GM21737 (cell line): ENCODE results near the gene TRAPPC14.
"Not testable (repeated sequence)": the region's sequence is repeated elsewhere in the genome, so short reads cannot be mapped to it uniquely, and the experiment has no call there.

Experiments
- ATAC-seq: cut with Tn5 transposase; IDR thresholded peaks from one replicate; pipeline ENCODE4 v1.9.1; 2021; ENCODE audit warnings: mild to moderate bottlenecking, moderate library complexity; ENCODE audit not compliant: unreplicated experiment

The TRAPPC14 gene

DNA sequence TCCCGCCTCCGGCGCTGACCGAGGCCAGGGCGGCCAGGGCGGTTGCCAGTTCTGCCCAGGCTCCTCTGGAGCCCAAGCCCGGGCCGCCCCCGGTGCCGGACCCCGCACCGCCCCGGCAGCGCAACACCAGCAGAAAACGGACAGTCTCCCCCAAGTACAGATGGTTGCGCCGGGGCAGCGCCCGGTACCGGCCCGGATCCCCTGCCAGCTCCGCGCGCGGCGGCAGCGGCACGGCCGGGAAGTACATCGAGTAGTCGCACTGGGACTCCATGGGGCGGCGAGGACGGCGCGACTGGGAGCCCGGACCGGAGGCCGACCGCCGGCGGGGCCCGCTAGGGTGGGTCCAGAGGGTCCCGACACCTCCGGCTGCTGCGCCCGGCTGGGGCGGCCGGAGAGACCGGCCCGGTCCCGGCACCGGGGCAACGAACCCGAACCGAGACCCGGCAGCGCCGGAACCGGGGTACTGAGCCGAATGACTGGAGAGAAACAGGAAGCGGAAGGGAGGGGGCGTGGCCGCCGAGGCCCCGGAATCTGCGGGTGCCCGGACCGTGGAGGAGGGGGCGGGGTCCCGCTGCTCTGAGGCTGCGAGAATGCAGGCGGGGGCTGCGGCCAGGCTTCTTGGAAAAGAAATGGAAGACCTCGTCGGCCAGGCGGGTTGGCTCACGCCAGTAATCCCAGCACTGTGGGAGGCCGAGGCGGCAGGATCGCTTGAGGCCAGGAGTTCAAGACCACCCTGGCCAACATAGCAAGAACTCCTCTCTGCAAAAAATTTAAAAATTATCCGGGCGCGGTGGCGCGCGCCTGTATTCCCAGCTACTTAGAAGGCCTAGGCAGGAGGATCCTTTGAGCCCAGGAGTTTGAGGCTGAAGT is at the start of gene TRAPPC14:
Gene TRAPPC14, minus strand, starts transcription at position 495 of the 870 bp plus-strand sequence. Its CDS starts 224 bp downstream, at position 271.
- peak; percentile 74 for ATAC-seq

GRCh38 chr7:100204454-100204853 is 45.9 kb upstream of the TRAPPC14 start:
- ATAC-seq: no peak

GRCh38 chr7:100200693-100201092 is 42.2 kb upstream of the TRAPPC14 start:
- ATAC-seq: no peak

DNA sequence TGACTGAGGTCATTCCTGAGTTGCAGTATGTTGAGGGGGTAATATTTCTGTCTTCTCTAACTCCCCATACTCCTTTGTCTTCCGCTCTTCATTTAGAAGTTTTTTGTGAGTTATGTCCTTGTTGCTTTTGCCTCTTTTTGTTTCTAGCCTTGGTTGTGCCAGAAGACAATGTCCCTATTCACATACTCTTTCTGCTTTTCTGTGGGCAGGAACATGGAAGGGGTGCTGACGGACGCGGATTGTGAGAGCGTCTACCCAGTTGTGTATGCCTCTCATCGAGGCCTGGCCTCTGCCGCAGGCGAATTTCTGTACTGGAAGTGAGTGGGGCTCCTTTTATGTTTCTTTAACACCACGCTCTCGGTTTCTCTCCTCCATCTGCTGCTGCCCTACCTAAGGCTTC is 39.7 kb upstream of the TRAPPC14 start:
- no peak for ATAC-seq

DNA sequence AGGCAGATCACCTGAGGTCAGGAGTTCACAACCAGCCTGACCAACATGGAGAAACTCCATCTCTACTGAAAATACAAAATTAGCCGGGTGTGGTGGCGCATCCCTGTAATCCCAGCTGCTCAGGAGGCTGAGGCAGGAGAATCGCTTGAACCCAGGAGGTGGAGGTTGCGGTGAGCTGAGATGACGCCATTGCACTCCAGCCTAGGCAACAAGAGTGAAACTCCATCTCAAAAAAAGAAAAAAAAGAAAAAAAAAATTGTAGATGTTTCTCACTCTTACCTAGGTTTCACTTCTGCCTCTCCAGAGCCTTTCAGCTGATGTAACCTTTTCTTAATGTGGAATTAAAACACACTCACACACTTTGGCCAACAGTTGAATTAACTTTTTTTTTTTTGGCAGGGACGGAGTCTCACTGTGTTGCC is 37.4 kb upstream of the TRAPPC14 start:
- not testable (repeated sequence) for ATAC-seq

DNA sequence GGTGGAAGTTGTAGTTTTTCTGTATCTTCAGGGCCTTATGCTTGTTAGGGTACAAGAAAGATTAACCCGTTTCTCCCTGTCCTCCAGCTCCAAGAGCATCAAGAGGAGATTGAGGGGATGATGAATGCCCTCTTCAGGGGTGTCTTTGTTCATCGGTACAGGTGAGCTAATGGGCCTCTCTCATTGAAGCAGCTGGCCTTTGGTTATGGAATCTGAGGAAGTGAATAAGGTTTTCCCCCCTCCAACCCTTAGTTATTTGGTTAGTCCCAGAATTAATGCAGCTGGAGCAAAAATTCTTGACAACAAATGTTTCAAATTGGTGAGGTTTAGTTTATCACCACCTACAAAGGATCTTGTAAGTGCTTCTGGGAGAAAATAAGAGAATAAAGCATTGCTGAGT is 36.7 kb upstream of the TRAPPC14 start:
- ATAC-seq: no peak

DNA sequence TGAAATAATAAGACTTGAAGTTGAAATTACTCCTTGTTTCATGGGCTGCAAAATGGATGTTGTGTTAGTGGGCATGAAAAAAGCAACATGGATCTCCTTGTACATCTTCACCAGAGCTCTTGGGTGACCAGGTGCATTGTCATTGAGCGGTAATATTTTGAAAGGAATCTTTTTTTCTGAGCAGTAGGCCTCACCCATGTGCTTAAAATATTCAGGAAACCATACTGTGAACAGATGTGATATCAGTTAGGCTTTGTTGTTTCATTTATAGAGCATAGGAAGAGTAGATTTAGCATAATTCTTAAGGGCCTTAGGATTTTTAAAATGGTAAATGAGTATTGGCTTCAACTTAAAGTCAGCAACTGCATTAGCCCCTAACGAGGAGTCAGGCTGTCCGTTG is 34.4 kb upstream of the TRAPPC14 start:
- no peak for ATAC-seq

DNA sequence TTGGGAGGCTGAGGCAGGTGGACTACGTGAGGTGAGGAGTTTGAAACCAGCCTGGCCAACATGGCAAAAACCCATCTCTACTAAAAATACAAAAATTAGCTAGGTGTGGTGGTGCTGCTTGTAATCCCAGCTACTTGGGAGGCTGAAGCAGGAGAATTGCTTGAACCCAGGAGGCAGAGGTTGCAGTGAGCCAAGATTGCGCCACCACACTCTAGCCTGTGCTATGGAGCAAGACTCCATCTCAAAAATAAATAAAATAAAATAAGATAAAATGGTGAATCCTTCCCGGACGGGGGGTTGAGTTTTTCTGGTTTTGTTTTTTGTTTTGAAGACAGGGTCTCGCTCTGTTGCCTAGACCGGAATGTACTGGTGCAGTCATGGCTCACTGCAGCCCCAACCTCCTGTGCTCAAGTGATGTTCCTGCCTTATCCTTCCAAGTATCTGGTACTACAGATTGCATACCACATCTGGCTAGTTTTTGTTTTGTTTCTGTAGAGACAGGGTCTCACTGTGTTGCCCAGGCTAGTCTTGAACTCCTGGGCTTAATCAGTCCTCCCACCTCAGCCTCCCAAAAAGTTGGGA is 33.8 kb upstream of the TRAPPC14 start:
- not testable (repeated sequence) for ATAC-seq

DNA sequence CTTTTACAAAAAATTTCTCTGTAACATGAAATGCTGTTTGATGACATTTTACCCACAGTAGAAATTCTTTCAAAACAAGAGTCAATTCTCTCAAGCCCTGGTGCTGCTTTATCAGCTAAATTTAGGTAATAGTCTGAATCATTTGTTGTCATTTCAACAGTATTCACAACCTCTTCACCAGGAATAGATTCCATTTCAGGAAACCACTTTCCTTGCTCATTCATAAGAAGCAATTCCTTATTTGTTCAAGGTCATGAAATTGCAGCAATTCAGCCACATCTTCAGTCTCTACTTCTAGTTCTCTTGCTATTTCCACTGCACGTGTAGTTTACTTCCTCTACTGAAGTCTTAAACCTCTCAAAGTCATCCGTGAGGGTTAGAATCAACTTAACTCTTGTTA is 33.3 kb upstream of the TRAPPC14 start:
- no peak for ATAC-seq

- ATAC-seq: no peak
Measured at GRCh38 chr7:100190048-100190711, 31.7 kb upstream of the TRAPPC14 start.

- ATAC-seq: no peak
Measured at GRCh38 chr7:100189061-100189460, 30.5 kb upstream of the TRAPPC14 start.

GRCh38 chr7:100185726-100186125 is 27.2 kb upstream of the TRAPPC14 start:
- no peak for ATAC-seq

GRCh38 chr7:100183090-100183489 is 24.6 kb upstream of the TRAPPC14 start:
- not testable (repeated sequence) for ATAC-seq

DNA sequence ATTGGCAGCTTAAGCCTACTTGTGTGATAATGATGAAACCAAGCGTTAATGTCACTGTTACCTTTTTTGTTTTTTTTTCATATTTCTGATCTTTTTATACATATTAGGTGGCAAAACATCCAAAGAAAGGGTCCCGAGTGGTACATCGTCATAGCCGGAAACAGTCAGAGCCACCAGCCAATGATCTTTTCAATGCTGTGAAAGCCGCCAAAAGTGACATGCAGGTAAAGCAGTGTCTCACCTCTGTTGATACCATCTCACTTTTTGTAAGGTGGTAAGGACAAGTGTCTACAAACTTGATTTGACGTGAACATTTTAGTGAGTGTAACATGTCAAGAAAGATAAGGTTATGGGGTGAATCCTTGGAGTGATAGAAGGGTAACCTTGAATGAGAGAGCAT is 24.1 kb upstream of the TRAPPC14 start:
- not testable (repeated sequence) for ATAC-seq

DNA sequence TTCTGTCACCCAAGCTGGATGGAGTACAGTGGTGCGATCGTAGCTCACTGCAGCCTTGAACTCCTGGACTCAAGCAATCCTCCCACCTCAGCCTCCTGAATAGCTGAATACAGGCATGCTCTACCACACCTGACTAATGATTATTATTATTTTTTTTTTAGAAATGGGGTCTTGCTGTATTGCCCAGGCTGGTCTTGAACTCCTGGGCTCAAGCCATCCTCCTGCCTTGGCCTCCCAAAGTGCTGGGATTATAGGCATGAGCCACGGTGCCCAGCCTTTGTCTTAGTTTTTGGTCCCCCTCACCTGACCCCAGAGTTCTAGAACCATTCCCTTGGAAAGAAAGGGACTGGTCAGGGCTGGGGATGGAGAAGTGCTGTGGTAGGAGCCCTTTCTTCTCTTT is 21.6 kb upstream of the TRAPPC14 start:
- not testable (repeated sequence) for ATAC-seq

GRCh38 chr7:100177045-100178001 is 18.8 kb upstream of the TRAPPC14 start, which contains the start of the genes GPC2 and STAG3:
Gene GPC2 (minus strand): TSS chr7:100177381. CDS start chr7:100177199, 182 bp downstream.
Gene STAG3 (plus strand): TSS chr7:100177918. CDS start chr7:100180557, 2,639 bp downstream.
- peak; percentile 77 for ATAC-seq

GRCh38 chr7:100176096-100177044 is 17.8 kb upstream of the TRAPPC14 start:
- no peak for ATAC-seq

GRCh38 chr7:100175296-100175935 is 16.9 kb upstream of the TRAPPC14 start:
- ATAC-seq: no peak

DNA sequence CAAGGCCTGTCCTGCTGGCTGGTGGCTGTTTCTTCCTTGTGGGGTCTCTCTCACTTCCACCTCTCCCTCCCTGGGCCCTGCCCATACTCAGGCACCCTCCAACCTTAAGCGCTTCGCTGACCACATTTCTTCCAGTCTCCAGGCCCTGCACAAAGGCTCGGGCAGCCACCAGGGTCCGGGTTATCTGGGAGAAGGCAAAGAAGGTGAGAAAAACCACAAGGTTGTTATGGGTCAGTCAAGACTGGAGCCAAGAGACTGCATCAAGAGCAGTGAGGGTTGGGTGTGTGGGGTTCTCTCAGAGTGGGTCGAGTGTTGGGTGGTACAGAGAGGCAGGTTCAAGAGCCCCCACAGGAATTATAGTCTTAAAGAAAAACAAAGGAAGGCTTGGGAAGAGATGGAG is 16.1 kb upstream of the TRAPPC14 start:
- ATAC-seq: no peak
